K562 (cell line): Measurements from ENCODE around the gene ZNF408. TPM values are rescaled to one million over a fixed set of nuclear protein-coding genes. Genes with fewer than 3 reads are reported as not detected.

Experiments
- ATAC-seq: fragments of 200-7000 bp; cut with Tn5 transposase; 3 replicates; pipeline ENCODE4 v1.9.1; 2020; ENCODE audit warnings: moderate library complexity
- BruUV-seq: library from RNA; stranded (reverse); fragments of 400-500 nt; replicated peaks from 2 replicates; lab custom pipeline; 2021; lab: Mats Ljungman, UMichigan
- CTCF ChIA-PET: fragments of 300-600 bp; formaldehyde crosslinking; extraction: SDS; loops from one replicate; lab custom pipeline; 2021; ENCODE audit warnings: low intra/inter-chr PET ratio; lab: Yijun Ruan, JAX
- POLR2A ChIA-PET: fragments of 300-600, 350-650 bp; sonication (Branson Sonifier 250); formaldehyde crosslinking; extraction: SDS; loops from one replicate; lab custom pipeline; 2021; ENCODE audit warnings: antibody characterized with exemption, inconsistent platforms; lab: Yijun Ruan, JAX
- DNase-seq, 4 experiments: peaks; one replicate each; pipeline versions ENCODE4 v3.0.0 to v3.0.0-alpha.2; 2011 to 2018; ENCODE audit warnings: low spot score in 3 of 4, mixed read lengths in 3 of 4; ENCODE audit errors: extremely low read depth in 1 of 4
- FAIRE-seq: peaks from 2 replicates; lab custom pipeline; 2011; peaks lifted over from hg19 to GRCh38; lab: Jason Lieb, UNC
- H2AFZ ChIP-seq: 2 replicates; pipeline ENCODE4 v1.6.0; 2011; ENCODE audit warnings: low read depth, low read length, control low read depth, inconsistent platforms
- H3K27ac ChIP-seq: fragments of 200-600 bp; 3 replicates; pipeline ENCODE4 v1.8.0; 2011; ENCODE audit warnings: low read depth, mild to moderate bottlenecking, control low read depth, inconsistent platforms, low read length, moderate library complexity, mixed read lengths; ENCODE audit errors: extremely low read depth
- H3K27me3 ChIP-seq, 2 experiments: fragments of 300-600 bp in 1 of 2; 2 replicates in 1 of 2; 3 replicates in 1 of 2; pipeline versions ENCODE4 v1.6.0 to v1.8.0; 2011; ENCODE audit warnings: inconsistent platforms in 2 of 2, low read length in 2 of 2, mild to moderate bottlenecking in 1 of 2, mixed read lengths in 1 of 2, moderate library complexity in 1 of 2; ENCODE audit not compliant: control insufficient read depth in 2 of 2, insufficient read depth in 2 of 2
- H3K36me3 ChIP-seq: fragments of 300-600 bp; 3 replicates; pipeline ENCODE4 v1.8.0; 2011; ENCODE audit warnings: mild to moderate bottlenecking, low read length, inconsistent platforms; ENCODE audit not compliant: control insufficient read depth, insufficient read depth
- H3K4me1 ChIP-seq, 2 experiments: fragments of 200-600 bp in 1 of 2; replicated peaks in 1 of 2; 2 replicates in 1 of 2; 3 replicates in 1 of 2; pipeline versions ENCODE4 v1.5.1 to v1.8.0; 2011; ENCODE audit warnings: inconsistent platforms in 2 of 2, low read length in 2 of 2, mild to moderate bottlenecking in 1 of 2, mixed read lengths in 1 of 2, moderate library complexity in 1 of 2; ENCODE audit not compliant: control insufficient read depth in 2 of 2, insufficient read depth in 2 of 2
- H3K4me2 ChIP-seq: 2 replicates; pipeline ENCODE4 v1.6.1; 2011; ENCODE audit warnings: low read length, control low read depth, inconsistent platforms, mixed read lengths; ENCODE audit not compliant: insufficient read depth
- H3K4me3 ChIP-seq: fragments of 200-600 bp; sonication (generic), shearing (Covaris generic); 2 replicates; pipeline ENCODE4 v1.5.1; 2016; ENCODE audit warnings: control low read depth, inconsistent platforms
- H3K79me2 ChIP-seq: fragments of 200-600 bp; 3 replicates; pipeline ENCODE4 v1.8.0; 2011; ENCODE audit warnings: low read length, inconsistent platforms; ENCODE audit not compliant: control insufficient read depth, insufficient read depth
- H3K9ac ChIP-seq, 2 experiments: 2 replicates each; pipeline versions ENCODE4 v1.6.0 to v1.6.1; 2011; ENCODE audit warnings: low read depth in 2 of 2, low read length in 2 of 2, control low read depth in 1 of 2, inconsistent platforms in 1 of 2, mild to moderate bottlenecking in 1 of 2, mixed read lengths in 1 of 2; ENCODE audit not compliant: insufficient read depth in 1 of 2
- H3K9me1 ChIP-seq: one replicate; pipeline ENCODE4 v1.6.0; 2011; ENCODE audit warnings: inconsistent platforms, mild to moderate bottlenecking, low read length, moderate library complexity; ENCODE audit not compliant: control insufficient read depth, insufficient read depth
- H3K9me3 ChIP-seq: replicated peaks from 2 replicates; pipeline ENCODE4 v1.5.1; 2011; ENCODE audit warnings: low read depth, low read length, inconsistent platforms; ENCODE audit not compliant: control insufficient read depth, insufficient read depth
- H4K20me1 ChIP-seq: replicated peaks from 2 replicates; pipeline ENCODE4 v1.6.1; 2011; ENCODE audit warnings: low read length, inconsistent platforms, mixed read lengths; ENCODE audit not compliant: control insufficient read depth, insufficient read depth
- GATAD2B ChIP-seq: fragments of 450-650 bp; IDR thresholded peaks from 2 replicates; pipeline ENCODE4 v1.6.1; 2017; ENCODE audit warnings: mild to moderate bottlenecking, borderline replicate concordance
- KDM4B ChIP-seq, 2 experiments: fragments of 450-650 bp in 1 of 2; sonication (generic) in 1 of 2; IDR thresholded peaks; 2 replicates each; pipeline ENCODE4 v1.6.1; 2016 to 2017; ENCODE audit warnings: borderline replicate concordance in 2 of 2, antibody characterized with exemption in 1 of 2, low read depth in 1 of 2, mild to moderate bottlenecking in 1 of 2
- KDM5B ChIP-seq: fragments of 200-600 bp; sonication (generic); IDR thresholded peaks from 2 replicates; pipeline ENCODE4 v1.6.1; 2012; ENCODE audit warnings: low read depth, mild to moderate bottlenecking, moderate library complexity, low read length, control low read depth, inconsistent platforms; ENCODE audit not compliant: insufficient replicate concordance
- PRPF4 ChIP-seq: fragments of 200-400 bp; formaldehyde crosslinking; IDR thresholded peaks from one replicate; pipeline ENCODE4 v1.6.1; 2017; ENCODE audit warnings: low read length, low read depth, mild to moderate bottlenecking; ENCODE audit not compliant: insufficient read depth, poor library complexity, severe bottlenecking
- WGBS: fragments of 100-300 bp; shearing (Covaris generic); methylation state at CpG from one replicate; pipeline ENCODE4 v1.1.6; 2016; ENCODE audit warnings: low coverage, mixed read lengths; ENCODE audit not compliant: insufficient coverage; ENCODE audit errors: missing lambda C conversion rate; 5-methylcytosine and 5-hydroxymethylcytosine counted together
- in situ Hi-C: fragments of 300-500 bp; cut with MboI; formaldehyde crosslinking; loops from 4 replicates; pipeline ENCODE4 v1.15.0; 2018; ENCODE audit warnings: inconsistent platforms, mixed read lengths
- intact Hi-C: fragments of 100-400 bp; cut with micrococcal nuclease; formaldehyde crosslinking; loops from 2 replicates; pipeline ENCODE4 v1.14.2; 2022
- polyA plus RNA-seq, 8 experiments: library from polyadenylated mRNA; depleted of rRNA in 4 of 8; stranded (reverse) in 5 of 8; unstranded in 3 of 8; fragments of >200 nt; fragmentation: Nextera tagmentation in 2 of 8; fragmentation: Illumina TruSeq in 1 of 8; extraction: Ambion mirVana in 2 of 8; extraction: Trizol in 1 of 8; gene quantifications; 2 replicates each; pipeline versions ENCODE4 v1.2.1 to v1.2.3, GENCODE V29; 2011 to 2014; ENCODE audit warnings: inconsistent platforms in 1 of 8, missing spikeins in 1 of 8
- total RNA-seq, 7 experiments: library from RNA; depleted of rRNA in 6 of 7; stranded (reverse); fragments of >200 nt in 6 of 7; fragmentation: Illumina TruSeq in 2 of 7; extraction: Trizol in 2 of 7; gene quantifications; 2 replicates each; pipeline versions ENCODE4 v1.2.1 to v1.2.3, GENCODE V29; 2011 to 2021; ENCODE audit warnings: low replicate concordance in 1 of 7
- TF ChIP-seq, protein P1 (sequence below): sonication (generic); formaldehyde crosslinking; IDR thresholded peaks from 2 replicates; pipeline ENCODE4 v1.8.0; 2022; ENCODE audit warnings: mild to moderate bottlenecking, missing genetic modification reagents
- TF ChIP-seq, protein P2 (sequence below): fragments of 450-650 bp; IDR thresholded peaks from one replicate; pipeline ENCODE4 v1.6.1; 2018; ENCODE audit warnings: mild to moderate bottlenecking, moderate library complexity; ENCODE audit not compliant: partially characterized antibody
- TF ChIP-seq, protein P3 (sequence below): fragments of 250-450 bp; sonication (Bioruptor Pico); IDR thresholded peaks from 2 replicates; pipeline ENCODE4 v1.4.0; 2020; ENCODE audit warnings: mild to moderate bottlenecking, moderate library complexity
- TF ChIP-seq, protein P4 (sequence below): sonication (generic); formaldehyde crosslinking; IDR thresholded peaks from 2 replicates; pipeline ENCODE4 v1.8.1; 2023; ENCODE audit warnings: missing genetic modification reagents, mild to moderate bottlenecking, borderline replicate concordance

Gene ZNF408
- total and polyA plus RNA-seq, 9 of the 15 experiments (the other 6 are each of a cell fraction or from before 2014, with no cell fraction given) = 0.15 to 18.4 (median 7.4) TPM

DNA sequence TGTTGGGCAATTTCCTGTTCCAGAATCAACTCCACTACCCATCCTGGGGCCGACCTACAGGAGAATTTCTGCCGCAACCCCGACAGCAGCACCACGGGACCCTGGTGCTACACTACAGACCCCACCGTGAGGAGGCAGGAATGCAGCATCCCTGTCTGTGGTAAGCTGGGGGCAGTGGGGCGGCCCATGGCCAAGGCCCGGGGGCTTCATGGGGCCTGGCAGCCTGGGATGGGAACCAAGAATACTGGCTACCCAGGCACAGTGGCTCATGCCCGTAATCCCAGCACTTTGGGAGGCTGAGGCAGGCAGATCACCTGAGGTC is 22.5 kb downstream of the ZNF408 start:
- Histone ChIP-seq H2AFZ (no peak overlapping the region), H4K20me1 (no peaks in the 10 kb centered on the region), H3K36me3 (no peaks in the 10 kb centered on the region), H3K9me1 (no peaks in the 10 kb centered on the region), H3K4me2 (no peak overlapping the region), H3K27ac (no peak overlapping the region), H3K4me1 (peaks cover under 1 to 24% of the 10 kb centered on the region in 2 experiments; a peak in 2 of 5 replicates), H3K79me2 (no peaks in the 10 kb centered on the region), H3K9ac (no peak overlapping the region), H3K9me3 (peaks cover 4% of the 10 kb centered on the region; the same call in 1 of the 2 replicates), H3K27me3 (peaks cover 0 to 3% of the 10 kb centered on the region in 2 experiments; a peak in 1 of 5 replicates), H3K4me3 (no peak overlapping the region)
- BruUV-seq = no TSS peak
- POLR2A ChIA-PET = interaction anchor here (0.9 kb wide), 1 partner anchor 11 kb away, joined by 3 read pairs; no protein-coding TSS in a partner anchor
- in situ Hi-C loops = no loop called here
- intact Hi-C loops = no loop called here
- no peak for ATAC-seq
- TF ChIP-seq GATAD2B = no peak
- TF ChIP-seq, protein P1, sequence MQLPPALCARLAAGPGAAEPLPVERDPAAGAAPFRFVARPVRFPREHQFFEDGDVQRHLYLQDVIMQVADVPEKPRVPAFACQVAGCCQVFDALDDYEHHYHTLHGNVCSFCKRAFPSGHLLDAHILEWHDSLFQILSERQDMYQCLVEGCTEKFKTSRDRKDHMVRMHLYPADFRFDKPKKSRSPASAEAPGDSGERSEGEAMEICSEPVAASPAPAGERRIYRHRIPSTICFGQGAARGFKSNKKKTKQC (CRISPR knock-in tag) = no peak
- no peak for TF ChIP-seq PRPF4
- no peak for TF ChIP-seq KDM4B (IDR thresholded peaks at IDR 0.05; ENCODE audit: borderline replicate concordance in 2 of 2, low read depth in 1 of 2)
- TF ChIP-seq, protein P2, sequence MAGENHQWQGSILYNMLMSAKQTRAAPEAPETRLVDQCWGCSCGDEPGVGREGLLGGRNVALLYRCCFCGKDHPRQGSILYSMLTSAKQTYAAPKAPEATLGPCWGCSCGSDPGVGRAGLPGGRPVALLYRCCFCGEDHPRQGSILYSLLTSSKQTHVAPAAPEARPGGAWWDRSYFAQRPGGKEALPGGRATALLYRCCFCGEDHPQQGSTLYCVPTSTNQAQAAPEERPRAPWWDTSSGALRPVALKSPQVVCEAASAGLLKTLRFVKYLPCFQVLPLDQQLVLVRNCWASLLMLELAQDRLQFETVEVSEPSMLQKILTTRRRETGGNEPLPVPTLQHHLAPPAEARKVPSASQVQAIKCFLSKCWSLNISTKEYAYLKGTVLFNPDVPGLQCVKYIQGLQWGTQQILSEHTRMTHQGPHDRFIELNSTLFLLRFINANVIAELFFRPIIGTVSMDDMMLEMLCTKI = no peak
- TF ChIP-seq, protein P3, sequence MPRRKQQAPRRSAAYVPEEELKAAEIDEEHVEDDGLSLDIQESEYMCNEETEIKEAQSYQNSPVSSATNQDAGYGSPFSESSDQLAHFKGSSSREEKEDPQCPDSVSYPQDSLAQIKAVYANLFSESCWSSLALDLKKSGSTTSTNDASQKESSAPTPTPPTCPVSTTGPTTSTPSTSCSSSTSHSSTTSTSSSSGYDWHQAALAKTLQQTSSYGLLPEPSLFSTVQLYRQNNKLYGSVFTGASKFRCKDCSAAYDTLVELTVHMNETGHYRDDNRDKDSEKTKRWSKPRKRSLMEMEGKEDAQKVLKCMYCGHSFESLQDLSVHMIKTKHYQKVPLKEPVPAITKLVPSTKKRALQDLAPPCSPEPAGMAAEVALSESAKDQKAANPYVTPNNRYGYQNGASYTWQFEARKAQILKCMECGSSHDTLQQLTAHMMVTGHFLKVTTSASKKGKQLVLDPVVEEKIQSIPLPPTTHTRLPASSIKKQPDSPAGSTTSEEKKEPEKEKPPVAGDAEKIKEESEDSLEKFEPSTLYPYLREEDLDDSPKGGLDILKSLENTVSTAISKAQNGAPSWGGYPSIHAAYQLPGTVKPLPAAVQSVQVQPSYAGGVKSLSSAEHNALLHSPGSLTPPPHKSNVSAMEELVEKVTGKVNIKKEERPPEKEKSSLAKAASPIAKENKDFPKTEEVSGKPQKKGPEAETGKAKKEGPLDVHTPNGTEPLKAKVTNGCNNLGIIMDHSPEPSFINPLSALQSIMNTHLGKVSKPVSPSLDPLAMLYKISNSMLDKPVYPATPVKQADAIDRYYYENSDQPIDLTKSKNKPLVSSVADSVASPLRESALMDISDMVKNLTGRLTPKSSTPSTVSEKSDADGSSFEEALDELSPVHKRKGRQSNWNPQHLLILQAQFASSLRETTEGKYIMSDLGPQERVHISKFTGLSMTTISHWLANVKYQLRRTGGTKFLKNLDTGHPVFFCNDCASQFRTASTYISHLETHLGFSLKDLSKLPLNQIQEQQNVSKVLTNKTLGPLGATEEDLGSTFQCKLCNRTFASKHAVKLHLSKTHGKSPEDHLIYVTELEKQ (CRISPR knock-in tag) = no peak
- no peak for TF ChIP-seq KDM5B
- TF ChIP-seq, protein P4, sequence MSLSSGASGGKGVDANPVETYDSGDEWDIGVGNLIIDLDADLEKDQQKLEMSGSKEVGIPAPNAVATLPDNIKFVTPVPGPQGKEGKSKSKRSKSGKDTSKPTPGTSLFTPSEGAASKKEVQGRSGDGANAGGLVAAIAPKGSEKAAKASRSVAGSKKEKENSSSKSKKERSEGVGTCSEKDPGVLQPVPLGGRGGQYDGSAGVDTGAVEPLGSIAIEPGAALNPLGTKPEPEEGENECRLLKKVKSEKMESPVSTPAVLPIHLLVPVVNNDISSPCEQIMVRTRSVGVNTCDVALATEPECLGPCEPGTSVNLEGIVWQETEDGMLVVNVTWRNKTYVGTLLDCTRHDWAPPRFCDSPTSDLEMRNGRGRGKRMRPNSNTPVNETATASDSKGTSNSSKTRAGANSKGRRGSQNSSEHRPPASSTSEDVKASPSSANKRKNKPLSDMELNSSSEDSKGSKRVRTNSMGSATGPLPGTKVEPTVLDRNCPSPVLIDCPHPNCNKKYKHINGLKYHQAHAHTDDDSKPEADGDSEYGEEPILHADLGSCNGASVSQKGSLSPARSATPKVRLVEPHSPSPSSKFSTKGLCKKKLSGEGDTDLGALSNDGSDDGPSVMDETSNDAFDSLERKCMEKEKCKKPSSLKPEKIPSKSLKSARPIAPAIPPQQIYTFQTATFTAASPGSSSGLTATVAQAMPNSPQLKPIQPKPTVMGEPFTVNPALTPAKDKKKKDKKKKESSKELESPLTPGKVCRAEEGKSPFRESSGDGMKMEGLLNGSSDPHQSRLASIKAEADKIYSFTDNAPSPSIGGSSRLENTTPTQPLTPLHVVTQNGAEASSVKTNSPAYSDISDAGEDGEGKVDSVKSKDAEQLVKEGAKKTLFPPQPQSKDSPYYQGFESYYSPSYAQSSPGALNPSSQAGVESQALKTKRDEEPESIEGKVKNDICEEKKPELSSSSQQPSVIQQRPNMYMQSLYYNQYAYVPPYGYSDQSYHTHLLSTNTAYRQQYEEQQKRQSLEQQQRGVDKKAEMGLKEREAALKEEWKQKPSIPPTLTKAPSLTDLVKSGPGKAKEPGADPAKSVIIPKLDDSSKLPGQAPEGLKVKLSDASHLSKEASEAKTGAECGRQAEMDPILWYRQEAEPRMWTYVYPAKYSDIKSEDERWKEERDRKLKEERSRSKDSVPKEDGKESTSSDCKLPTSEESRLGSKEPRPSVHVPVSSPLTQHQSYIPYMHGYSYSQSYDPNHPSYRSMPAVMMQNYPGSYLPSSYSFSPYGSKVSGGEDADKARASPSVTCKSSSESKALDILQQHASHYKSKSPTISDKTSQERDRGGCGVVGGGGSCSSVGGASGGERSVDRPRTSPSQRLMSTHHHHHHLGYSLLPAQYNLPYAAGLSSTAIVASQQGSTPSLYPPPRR = no peak
- CTCF ChIA-PET = interaction anchor here (0.6 kb wide), 1 partner anchor 175 kb away, joined by 3 read pairs; no protein-coding TSS in a partner anchor
- 74% methylated on average over 7 of the region's 8 CpGs for WGBS
- FAIRE-seq = no peak
- no peak for DNase-seq
